Stimulated activated naive CD4-positive, alpha-beta T cell (primary cell): ENCODE data around the gene RABGGTA.

ENCODE experiments used
- DNase-seq, 6 experiments: peaks; one replicate each; lab custom pipeline; 2025; lab: John Stamatoyannopoulos, UW

RABGGTA gene

DNA sequence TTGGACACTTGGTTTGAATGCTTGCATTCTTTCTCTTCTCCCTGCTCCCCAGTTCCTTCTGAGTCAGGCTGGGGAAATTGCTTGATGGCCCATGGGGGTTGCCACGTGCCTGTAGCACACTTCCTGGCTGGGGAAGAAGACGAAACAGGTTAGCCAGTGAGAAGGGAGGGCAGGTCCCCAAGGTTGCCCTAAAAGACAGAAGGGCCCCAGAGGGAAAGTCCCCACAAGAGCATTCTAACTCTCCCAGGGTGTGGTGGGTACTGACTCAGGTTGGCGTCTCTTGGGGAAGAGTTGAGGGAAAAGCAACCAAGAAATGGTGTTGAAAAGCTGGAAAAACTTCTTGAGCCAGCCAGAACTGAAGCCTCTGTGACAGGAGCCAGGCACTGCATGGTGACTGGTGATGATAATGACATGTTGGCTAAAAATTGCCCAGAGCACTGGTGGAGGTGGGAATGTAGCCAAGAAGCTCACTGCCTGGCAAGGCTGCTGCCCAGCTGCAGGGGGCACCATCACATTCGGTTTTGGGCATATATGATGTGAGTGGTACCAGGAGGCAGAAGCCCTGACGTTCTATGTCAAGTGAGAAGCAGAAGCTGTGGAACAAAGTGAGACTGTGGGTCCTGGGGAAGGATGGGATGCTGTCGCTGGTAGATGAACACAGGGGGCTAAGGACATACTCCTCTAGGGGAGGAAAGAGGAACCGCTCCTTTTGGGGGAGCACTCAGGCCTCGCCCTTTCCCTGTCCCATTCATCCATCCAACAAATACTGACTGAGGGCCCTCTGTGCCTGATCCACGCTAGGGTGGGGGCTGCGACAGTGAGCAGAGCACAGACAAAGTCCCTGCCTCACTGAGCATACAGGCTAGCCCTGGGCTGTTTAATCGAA is 8.1 kb upstream of the RABGGTA start:
- peak; percentile 12 to 38 (median 28) for DNase-seq

DNA sequence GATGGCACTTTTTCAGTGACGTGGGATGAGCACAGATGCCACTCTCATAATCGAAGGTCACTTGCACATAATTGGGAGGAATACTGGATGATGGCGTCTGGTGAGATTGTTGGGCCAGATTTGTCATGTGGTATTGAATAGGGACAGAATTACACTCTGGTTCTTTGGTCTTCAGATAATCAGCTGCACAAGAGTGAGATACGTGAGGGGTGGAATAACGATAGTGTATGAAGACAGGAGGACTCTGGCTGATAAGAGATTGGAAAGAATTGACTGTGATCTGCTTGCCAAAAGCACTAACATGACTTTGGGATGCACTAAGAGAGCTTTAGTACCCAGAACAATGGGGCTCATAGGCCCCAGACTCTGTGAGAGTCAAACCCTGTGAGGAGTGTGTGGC is 7.0 kb upstream of the RABGGTA start:
- DNase-seq, result no peak

DNA sequence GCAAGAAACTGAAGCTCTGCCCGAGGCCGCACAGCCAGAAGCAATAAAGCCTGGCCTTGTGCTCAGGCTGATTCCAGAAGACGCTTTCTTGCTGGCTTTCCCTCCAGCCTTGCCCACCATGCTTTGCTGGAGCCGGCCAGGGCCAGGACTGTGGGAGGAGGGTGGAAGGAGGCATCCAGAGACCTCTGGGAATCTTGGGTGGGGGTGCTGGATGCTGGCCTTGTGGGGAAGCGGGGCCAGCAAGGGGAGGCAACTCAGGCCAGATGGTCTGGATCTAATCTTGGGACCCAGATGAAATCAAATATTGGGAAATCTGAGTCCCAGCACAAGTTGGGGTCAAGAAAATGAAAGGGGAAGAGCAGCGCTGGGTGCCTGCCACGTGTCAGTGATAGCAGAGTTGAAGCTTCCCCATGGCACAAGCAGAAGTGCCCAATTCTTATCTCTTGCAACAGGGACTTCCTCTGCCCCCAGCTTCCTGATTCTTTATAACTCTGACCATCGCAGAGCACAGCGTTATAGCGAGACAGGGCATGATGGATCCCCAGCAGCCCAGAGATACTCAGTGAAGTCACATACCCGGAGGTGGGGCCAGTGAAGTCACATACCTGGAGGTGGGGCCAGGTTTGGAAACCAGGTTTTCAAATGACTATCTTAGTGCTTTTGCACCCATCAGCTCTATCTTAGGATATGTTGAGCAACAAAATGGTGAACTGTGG is 6.4 kb upstream of the RABGGTA start:
- DNase-seq, result no peak

DNA sequence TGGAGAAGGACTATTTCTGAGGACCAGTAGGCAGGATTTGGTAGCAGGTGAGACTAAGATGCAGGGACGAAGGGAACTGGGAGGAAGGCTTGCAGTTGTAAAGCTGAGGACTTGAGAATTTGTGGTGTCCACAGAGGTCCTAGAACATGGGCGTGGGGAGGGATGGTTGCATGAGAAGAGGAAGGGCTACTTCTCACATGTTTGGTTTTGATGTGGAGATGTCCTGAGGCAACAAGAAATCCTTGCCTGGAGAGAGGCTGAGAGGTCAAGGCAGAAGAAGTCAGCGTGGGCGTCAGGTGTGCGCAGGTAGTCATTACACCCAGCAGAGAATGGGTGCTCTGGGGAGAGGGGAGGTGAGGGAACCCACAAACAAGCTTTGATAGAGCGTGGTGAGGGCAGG is 5.7 kb upstream of the RABGGTA start:
- no peak for DNase-seq

DNA sequence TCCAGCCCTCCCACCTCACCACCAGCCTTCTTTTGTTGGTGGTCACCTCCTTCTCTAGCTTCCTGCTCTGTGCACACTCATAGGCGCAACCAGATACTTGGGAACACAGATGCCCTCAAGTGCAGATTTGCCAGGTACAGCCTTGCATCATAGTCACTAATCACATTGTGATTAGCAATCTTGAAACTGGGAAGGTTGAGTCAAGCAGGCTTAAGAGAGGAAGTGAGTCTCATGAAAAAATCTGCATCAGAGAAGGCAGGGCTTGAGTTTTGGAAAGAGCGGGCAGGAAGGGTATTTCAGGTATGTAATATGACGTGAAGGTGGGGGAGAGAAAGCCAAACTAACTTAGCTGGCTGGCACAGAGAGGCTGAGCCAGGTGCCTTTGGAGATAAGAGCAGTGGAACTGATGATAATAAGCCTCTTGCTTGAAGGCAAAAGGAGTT is 2.7 kb upstream of the RABGGTA start:
- peak in 5 of 6 experiments; percentile 12 to 67 (median 59) for DNase-seq

DNA sequence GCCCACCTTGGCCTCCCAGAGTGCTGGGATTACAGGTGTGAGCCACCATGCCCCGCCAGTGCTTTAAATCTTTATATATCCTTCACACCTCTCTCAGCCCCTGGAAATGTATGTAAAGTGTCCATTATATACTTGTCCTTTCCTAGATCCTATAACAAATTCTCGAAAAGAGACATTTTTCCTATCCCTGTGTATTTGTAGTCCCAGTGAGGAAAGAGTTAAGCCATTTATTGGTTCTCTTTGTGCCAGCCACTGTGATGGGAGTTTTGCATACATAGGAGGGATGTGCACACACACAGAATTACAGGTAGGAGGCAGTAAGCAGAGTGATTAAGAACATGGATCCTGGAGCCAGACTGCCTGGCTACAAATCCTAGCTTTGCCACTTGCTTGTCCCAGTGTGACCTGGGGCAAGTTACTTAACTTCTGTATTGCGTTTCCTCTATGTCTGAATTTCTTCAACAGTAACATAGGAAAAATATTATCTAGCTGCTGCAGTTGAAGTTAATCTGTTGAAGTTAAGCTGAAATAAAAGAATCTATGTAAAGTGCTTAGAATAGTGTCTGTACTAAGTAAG is 2.1 kb upstream of the RABGGTA start:
- no peak for DNase-seq

DNA sequence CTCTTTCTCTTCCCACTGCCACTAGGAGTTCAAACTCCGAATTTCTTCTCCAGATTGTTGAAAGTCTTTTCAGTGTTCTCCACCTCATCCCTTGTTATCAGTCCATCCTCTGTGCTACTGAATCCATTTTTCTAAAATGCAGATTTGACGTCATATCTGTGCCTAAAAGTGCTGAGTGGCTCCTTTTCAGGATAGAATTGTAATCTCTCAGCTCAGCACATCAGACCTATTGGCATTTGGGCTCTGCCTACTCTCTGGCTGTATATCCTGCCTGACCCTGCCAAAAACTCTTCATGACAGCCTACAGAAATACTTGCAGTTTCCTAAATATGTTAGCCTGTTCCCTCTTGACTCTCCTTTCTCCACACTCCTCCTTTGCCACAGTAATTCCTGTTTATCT is 1.1 kb upstream of the RABGGTA start:
- no peak for DNase-seq

DNA sequence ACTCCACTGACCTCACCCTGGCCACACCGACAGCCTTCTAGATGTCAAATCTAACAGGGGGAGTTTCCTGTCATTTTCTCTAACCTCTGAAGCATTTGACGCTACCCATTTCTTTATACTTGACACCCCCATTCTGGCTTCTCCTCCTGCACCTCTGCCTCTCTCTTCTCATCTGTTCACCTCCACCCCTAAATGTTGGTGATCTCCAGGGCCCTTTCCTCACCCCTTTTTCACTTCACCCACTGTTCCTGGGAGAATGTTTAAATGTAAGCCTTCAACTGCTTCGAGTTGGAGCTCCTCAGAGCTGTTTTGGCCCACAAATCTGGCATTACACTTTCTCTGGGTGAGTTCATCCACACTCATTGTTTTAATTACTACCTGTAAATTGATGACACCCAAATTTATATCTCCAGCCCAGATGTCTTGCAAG is 452 bp upstream of the RABGGTA start:
- no peak for DNase-seq

DNA sequence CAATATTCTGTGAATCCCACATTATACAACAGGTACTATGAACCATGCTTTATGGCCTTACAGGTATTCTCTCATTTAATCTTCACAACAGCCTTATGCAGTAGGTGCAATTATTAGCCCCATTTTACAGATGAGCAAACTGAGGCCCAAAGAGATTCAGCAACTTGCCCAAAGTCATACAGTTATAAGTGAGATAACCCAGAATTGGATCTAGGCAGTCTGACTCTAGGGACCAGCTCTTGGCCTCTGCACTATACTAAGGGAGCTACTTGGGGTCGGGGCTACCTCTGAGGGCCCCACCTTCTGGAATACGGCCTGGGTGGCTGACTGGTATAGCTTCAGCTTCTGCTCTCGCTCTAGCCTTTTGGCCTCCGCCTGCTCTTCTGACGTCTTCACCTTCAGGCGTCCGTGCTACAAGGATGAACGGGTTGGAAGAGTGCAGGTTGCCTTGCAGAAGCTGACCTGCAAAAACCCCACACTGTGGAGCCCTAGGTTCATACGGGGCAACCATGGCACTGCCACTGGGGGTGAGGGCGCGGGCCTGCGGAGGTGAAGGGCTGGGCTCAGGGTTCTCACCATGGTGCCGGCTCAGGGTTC is 762 bp downstream of the RABGGTA start:
- no peak for DNase-seq

DNA sequence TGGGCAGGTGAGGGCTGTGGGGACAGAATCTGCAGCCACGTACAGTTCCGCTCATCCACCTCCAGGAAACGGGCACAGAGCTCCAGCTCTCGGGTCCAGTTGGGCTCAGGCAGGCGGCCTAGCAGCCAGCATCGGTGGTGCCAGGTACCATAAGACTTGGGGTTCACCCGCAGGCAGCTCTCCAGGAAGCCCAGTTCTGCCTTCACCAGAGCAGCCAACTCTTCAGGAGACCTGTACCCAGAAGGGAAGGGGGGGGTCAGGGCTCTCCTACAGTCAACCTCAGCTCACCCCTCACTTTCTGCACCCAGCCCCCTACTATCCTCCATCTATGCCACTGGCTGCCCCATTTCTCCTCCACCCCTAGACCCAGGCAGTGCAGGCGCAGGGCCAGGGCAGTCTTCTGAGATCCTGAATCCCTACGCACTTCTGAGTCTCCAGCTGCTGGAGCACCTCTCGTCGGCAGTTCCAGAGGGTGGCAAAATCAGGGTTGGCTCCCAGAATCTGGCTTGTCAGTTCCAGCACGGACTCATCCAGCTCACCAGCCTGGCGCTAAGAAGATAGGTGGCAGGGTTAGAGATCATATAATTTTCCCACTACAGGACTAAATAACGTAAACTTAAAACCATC is 1.4 kb downstream of the RABGGTA start:
- DNase-seq, result no peak

DNA sequence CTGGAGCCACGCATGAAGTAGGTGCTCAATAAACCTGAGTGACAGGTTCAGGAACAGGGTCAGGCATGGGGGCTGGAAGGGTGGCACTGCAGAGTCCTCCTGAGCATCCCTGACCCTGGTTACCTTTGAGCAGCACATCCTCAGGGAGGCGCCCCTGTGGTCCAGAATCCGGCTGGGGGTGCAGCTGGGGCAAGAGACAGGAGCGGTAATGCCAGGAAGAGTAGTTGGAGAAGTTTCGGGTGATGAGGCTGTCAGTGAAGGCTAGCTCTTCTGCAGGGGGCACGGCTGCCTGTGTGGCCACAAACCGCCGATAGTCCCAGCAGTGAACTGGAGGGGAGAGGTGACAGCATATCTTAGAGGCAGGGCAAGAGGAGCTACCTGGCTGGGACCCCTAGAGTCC is 2.0 kb downstream of the RABGGTA start:
- DNase-seq, result no peak

DNA sequence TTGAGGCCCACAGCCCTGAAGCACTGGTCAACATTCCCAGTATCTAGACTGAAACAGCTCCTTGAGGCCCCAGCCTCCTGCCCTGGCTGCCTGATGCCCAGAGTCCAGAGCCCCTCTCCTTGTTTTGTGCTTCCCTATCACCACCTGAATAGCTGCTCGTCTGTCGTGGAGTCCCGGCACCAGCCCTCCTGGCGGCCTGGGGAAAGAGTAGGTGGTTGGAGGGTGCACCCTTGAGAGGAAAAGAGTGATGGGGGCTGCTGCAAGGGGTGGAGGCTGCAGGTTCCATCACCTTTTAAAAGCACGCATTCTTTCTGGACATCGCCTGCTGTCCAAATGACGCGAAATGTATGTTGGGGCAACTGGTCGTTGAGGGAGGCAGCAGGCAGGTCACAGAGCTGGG is 3.2 kb downstream of the RABGGTA start:
- no peak for DNase-seq

DNA sequence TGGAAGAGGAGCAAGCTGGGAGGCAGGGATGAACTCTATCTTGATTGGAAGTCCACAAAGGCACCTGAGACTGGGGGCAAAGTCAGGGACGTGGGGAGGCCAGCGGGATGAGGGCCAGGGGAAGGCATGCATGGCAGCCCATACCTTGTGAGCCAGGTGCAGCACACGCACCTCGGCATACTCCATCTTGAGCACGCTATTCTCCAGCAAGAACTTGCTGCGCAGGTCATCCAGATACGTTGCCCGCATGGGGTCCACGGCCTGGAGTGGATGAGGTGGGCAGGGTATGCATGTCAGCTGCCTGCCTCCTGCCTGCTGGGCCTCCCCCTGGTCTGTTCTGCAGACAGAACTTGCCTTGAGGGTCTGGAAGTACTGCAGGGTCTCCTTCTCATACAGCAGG is 3.9 kb downstream of the RABGGTA start:
- DNase-seq, result no peak

DNA sequence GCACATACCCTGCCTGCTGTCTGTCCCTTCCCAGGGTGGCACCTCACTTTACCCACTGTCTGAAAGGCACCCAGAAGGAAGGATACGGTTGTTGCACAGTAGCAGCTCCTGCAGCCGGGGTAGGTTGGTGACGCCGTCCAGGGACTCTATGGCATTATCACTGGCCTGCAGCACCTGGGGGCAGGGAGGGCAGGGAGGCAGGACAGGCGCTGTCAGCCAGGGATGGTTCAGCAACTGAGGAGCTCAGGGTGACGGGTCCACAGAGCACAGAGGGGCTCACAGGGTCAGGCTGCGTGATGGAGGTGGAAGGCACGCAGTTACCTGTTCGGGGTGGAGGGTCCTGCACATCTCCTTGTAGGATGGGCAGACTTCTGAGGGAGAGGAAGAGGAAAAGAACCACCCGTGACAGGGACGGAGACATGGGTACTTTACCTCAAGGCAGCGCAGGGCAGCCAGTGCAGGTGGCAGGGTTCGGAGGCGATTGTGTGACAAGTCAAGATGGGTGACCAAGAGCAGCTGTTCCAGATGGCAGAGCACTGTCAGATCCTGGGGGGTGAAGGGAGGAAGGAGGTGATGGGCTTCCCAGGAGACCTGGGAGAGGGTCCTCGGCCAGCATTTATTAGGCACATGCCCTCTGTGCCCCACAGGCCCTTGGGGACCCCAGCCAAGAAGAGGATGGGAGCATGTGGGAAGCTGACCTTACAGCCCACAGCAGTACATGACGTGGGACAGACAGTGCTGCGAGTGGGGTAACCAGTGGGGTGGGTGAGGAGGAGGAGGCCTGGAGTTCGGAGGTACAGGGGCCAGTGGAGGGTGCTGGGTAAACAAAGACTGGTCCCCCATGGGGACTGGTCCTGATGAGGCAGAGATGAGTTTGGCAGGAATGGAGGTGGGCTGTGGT is 4.8 kb downstream of the RABGGTA start:
- no peak for DNase-seq

DNA sequence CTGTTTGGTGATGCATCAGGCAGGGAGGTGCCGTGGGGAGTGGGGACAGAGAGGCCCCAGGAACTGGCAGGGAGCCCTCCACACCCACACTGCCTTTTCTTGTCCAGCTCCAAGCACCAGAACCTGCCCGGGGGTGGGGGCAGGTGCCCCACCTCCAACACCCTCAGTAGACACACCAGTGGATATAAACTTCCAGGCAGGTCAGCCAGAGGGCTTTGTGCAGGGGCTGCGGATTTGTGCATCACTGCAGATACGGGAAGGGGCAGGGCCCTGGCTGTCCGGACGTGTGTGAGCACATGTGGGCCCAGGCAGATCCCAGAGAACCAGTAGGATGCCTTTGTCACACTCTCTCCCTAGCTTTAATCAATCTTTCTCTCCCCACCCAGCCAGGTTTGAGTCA is 7.1 kb downstream of the RABGGTA start:
- DNase-seq, result no peak

DNA sequence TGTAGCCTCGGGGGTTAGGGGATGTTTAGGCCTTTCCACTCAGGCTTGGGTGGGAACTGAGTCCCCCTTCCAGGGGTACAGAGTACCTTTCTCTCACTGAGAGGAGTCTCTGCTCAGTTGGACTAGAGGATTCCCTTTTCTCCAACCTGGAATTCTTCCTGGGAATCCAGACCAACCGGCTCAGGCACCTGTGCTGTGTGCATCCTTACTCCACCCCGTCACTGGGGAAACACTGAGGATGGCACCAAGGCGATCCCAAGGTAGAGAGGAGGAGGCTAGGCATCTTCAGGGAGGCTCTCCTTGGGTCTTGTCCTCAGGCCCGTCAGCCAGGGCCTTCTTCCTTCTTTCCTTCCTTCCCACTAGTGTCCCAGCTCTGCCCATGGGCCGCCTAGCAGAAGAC is 7.5 kb downstream of the RABGGTA start:
- DNase-seq, result no peak

DNA sequence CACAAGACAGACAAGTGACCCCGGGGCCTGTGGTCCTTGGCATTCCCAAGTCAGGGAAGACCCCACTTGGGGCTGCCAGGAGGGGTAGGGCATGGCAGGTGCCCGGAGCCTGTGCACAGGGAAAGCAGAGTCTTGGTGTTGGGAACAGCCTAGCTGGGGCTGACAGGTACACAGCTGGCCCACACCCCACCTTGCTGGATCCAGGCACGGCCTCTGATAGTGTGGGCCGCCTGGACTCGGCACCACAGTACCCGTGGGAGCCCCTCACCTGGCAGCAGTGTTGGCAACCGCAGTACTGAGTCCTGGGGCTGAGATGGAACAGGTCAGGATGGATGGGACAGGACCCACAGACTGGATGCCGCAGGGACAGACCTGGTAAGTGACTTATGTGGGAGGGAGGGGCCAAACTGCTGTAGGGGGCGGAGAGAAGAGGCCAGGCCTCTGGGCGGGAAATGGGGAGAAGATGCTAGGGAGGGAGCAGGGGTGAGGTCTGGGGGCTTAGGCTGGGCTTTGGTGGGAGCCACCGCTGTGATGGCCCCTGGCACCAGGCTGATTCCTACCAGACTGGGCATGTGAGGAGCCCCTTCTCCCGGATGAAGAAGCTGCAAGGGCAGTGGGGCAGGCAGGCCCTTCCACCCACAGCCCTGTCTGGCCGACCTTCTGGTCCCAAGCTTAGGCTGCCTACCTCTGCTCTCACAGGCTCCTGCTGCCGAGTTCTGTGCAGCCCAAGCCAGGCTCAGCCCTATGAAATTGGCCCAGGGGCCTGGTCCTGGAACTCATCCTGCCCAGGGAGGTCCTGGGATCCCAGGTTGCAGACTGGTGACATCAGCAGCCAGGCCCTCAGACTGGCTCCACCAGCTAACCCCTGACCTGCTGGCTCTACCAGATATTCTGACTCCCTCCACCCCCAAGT is 8.3 kb downstream of the RABGGTA start, which contains the start of gene TGM1:
Gene TGM1 (minus strand): TSS at position 357 of the 913 bp plus-strand sequence. CDS start 825 bp downstream, outside the sequence.
- DNase-seq, result no peak

DNA sequence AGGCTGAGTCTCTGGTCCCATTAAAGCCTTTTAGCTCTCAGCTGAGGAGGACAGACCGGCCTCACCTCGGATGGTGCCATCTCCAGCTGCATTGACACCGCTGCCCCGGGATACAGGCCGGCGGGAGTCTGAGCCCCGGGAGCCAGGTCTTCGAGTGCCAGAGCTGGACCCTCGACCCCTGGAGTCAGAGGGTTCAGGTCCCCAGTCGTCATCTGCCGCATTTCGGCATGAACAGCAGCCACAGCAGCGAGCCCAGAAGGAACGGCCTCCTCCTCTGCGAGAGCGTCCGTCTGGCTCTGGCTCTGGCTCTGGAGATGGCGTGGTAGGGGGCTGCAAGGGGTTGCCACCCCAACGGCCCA is 9.4 kb downstream of the RABGGTA start:
- no peak for DNase-seq

DNA sequence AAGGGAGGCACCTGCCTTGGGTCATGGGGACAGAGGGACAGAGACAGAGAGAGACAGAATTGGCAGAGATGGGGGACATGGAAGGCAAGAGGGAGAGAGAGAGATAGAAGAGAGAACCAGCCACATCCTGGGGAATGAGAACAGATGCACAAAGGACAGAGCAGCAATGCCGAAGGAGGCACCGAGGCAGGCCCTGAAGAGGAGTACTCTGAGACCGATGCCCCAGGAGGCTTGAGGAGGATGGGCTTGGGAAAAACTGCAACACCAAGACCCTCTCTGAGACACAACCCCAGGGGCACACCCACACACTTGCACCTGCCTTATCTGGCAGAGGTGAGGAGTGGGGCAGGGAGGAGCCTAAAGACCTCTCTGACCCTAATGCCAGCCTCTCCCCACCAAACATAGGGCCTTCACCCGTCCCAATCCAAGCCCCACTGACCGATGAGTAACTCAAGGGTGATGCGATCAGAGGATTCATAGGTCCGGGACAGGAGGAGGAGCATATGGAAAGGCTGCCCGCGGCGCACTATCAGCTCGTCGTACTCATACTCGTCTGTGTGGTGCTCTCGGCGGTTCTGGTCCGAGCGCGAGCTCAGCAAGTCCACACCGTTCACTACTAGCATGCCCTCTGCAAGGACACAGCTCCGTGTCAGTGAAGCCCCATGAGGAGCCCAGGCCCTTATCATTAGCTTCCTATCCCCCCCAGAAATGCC is 10.0 kb downstream of the RABGGTA start:
- no peak for DNase-seq
